Brain microvascular endothelial cell (primary cell): ENCODE data around the gene PYY.

Source experiments
- DNase-seq: peaks from one replicate; pipeline ENCODE4 v3.0.0-alpha.2; 2020
- H3K27ac ChIP-seq: fragments of 250-450 bp; sonication (Bioruptor Pico); 2 replicates; pipeline ENCODE4 v1.5.1; 2020; ENCODE audit warnings: mild to moderate bottlenecking, moderate library complexity
- H3K27me3 ChIP-seq: fragments of 250-450 bp; sonication (Bioruptor Pico); replicated peaks from 2 replicates; pipeline ENCODE4 v1.5.1; 2020; ENCODE audit warnings: mild to moderate bottlenecking
- H3K36me3 ChIP-seq: fragments of 250-450 bp; sonication (Bioruptor Pico); replicated peaks from 2 replicates; pipeline ENCODE4 v1.5.1; 2020; ENCODE audit warnings: mild to moderate bottlenecking
- H3K4me3 ChIP-seq: 2 replicates; pipeline ENCODE4 v1.5.1; 2011; ENCODE audit warnings: low read depth, mild to moderate bottlenecking, control low read depth, low read length, moderate library complexity
- CTCF ChIP-seq: IDR thresholded peaks from 2 replicates; pipeline ENCODE4 v1.5.1; 2011; ENCODE audit warnings: low read depth, mild to moderate bottlenecking, moderate library complexity, low read length, control low read depth, inconsistent platforms; ENCODE audit errors: missing control alignments
- in situ Hi-C: cut with HindIII; loops from 2 replicates; pipeline ENCODE4 v1.10.0; 2017; ENCODE audit warnings: low sequenced_read_pairs, low pct_ligation_motif_present

The PYY gene

GRCh38 chr17:43907425-43907981, 46.2 kb downstream of the PYY start, which contains the start of gene MPP2:
Gene MPP2, minus strand, starts transcription at chr17:43907536. Its CDS starts 3,076 bp downstream, at chr17:43904460.
- peaks cover 24% of the 10 kb centered on the region for H3K27me3 ChIP-seq
- peak; percentile 30 for TF ChIP-seq CTCF
- no peak within 1 kb of the TSS for H3K27ac ChIP-seq
- H3K4me3 ChIP-seq: peak within 1 kb of the TSS; percentile 56
- in situ Hi-C loops: no loop called here
- DNase-seq: peak; percentile 35
- no peaks in the 10 kb centered on the region for H3K36me3 ChIP-seq

- in situ Hi-C loops: no loop called here
- Histone ChIP-seq H3K27ac (no peak overlapping the region), H3K36me3 (no peaks in the 10 kb centered on the region), H3K4me3 (peak overlapping the region; percentile 56), H3K27me3 (peaks cover 24% of the 10 kb centered on the region)
- no peak for DNase-seq
- no peak for TF ChIP-seq CTCF
These were observed 46.8 kb downstream of the PYY start for GRCh38 chr17:43906951-43907424.

GRCh38 chr17:43905985-43906852, 47.5 kb downstream of the PYY start:
- in situ Hi-C loops: no loop called here
- TF ChIP-seq CTCF: no peak

GRCh38 chr17:43905400-43905984, 48.2 kb downstream of the PYY start:
- in situ Hi-C loops: no loop called here
- TF ChIP-seq CTCF: no peak
- Histone ChIP-seq H3K36me3 (no peaks in the 10 kb centered on the region), H3K27me3 (peaks cover 24% of the 10 kb centered on the region), H3K27ac (no peak overlapping the region), H3K4me3 (no peak overlapping the region)
- DNase-seq: no peak

More at GRCh38 chr17:43905985-43906852, 47.5 kb downstream of the PYY start:
- peak; percentile 16 for DNase-seq
- H3K27ac ChIP-seq: no peak overlapping the region
- no peaks in the 10 kb centered on the region for H3K36me3 ChIP-seq
- H3K4me3 ChIP-seq: peak overlapping the region; percentile 56
- peaks cover 24% of the 10 kb centered on the region for H3K27me3 ChIP-seq
